GM19023 (cell line): ENCODE data around the gene SLC38A9.
"Not testable (repeated sequence)": the region's sequence is repeated elsewhere in the genome, so short reads cannot be mapped to it uniquely, and the experiment has no call there.

Experiments
- ATAC-seq: cut with Tn5 transposase; IDR thresholded peaks from one replicate; pipeline ENCODE4 v1.9.1; 2021; ENCODE audit warnings: mild to moderate bottlenecking, moderate library complexity; ENCODE audit not compliant: unreplicated experiment

Gene SLC38A9

GRCh38 chr5:55706230-55706629 lies 5.9 kb downstream of the SLC38A9 start:
- no peak for ATAC-seq

GRCh38 chr5:55702598-55703345 lies 9.4 kb downstream of the SLC38A9 start:
- ATAC-seq, result no peak

- no peak for ATAC-seq
Observed at GRCh38 chr5:55701462-55702103, 10.5 kb downstream of the SLC38A9 start.

- ATAC-seq, result no peak
Observed at GRCh38 chr5:55700745-55701144, 11.4 kb downstream of the SLC38A9 start.

GRCh38 chr5:55699041-55699688 lies 13.0 kb downstream of the SLC38A9 start:
- ATAC-seq, result no peak

- ATAC-seq, result not testable (repeated sequence)
Observed at GRCh38 chr5:55696704-55697103, 15.4 kb downstream of the SLC38A9 start.

GRCh38 chr5:55694152-55694830 lies 17.8 kb downstream of the SLC38A9 start:
- no peak for ATAC-seq

GRCh38 chr5:55692509-55692908 lies 19.6 kb downstream of the SLC38A9 start:
- no peak for ATAC-seq

- ATAC-seq, result no peak
Observed at GRCh38 chr5:55692106-55692417, 20.1 kb downstream of the SLC38A9 start.

GRCh38 chr5:55691265-55692105 lies 20.6 kb downstream of the SLC38A9 start:
- no peak for ATAC-seq

GRCh38 chr5:55682071-55682470 lies 30.1 kb downstream of the SLC38A9 start:
- no peak for ATAC-seq

- no peak for ATAC-seq
Observed at GRCh38 chr5:55681301-55681700, 30.8 kb downstream of the SLC38A9 start.

- ATAC-seq, result no peak
Observed at GRCh38 chr5:55680353-55680752, 31.8 kb downstream of the SLC38A9 start.

GRCh38 chr5:55679556-55679955 lies 32.6 kb downstream of the SLC38A9 start:
- no peak for ATAC-seq

- no peak for ATAC-seq
Observed at GRCh38 chr5:55675119-55675518, 37.0 kb downstream of the SLC38A9 start.

GRCh38 chr5:55674340-55674739 lies 37.8 kb downstream of the SLC38A9 start:
- ATAC-seq, result no peak

GRCh38 chr5:55672477-55672911 lies 39.6 kb downstream of the SLC38A9 start:
- no peak for ATAC-seq

GRCh38 chr5:55671975-55672374 lies 40.1 kb downstream of the SLC38A9 start:
- no peak for ATAC-seq

- no peak for ATAC-seq
Observed at GRCh38 chr5:55668356-55668755, 43.8 kb downstream of the SLC38A9 start.

GRCh38 chr5:55667938-55668337 lies 44.2 kb downstream of the SLC38A9 start:
- ATAC-seq, result no peak

- no peak for ATAC-seq
Observed at GRCh38 chr5:55665065-55665464, 47.1 kb downstream of the SLC38A9 start.
